B cell (primary cell): Measurements from ENCODE around the gene SYNJ2. TPM values are rescaled to one million over a fixed set of nuclear protein-coding genes. Genes with fewer than 3 reads are reported as not detected.

Experiments used
- ATAC-seq: fragments of 200-7000 bp; cut with Tn5 transposase; one replicate; pipeline ENCODE4 v1.10.0; 2021; ENCODE audit warnings: low read depth, mild to moderate bottlenecking, moderate number of reproducible peaks, moderate library complexity
- CTCF ChIA-PET: fragments of 350-600 bp; sonication (Branson Sonifier 250); formaldehyde crosslinking; loops from one replicate; lab custom pipeline; 2021; ENCODE audit warnings: antibody characterized with exemption, inconsistent platforms; lab: Charles Lee
- POLR2A ChIA-PET: fragments of 350-600 bp; sonication (Branson Sonifier 250); formaldehyde crosslinking; loops from one replicate; lab custom pipeline; 2021; ENCODE audit warnings: antibody characterized with exemption; lab: Charles Lee
- DNase-seq: peaks from one replicate; pipeline ENCODE4 v3.0.0; 2013
- H2AFZ ChIP-seq: 2 replicates; pipeline ENCODE4 v1.6.1; 2012; ENCODE audit warnings: mild to moderate bottlenecking, low read depth, low read length; ENCODE audit not compliant: insufficient read depth, poor library complexity, severe bottlenecking
- H3K27ac ChIP-seq, 2 donors: 1 replicate in 1 of 2; 2 replicates in 1 of 2; pipeline ENCODE4 v1.5.1; 2012 to 2013; ENCODE audit warnings: low read length in 2 of 2, mild to moderate bottlenecking in 2 of 2, moderate library complexity in 1 of 2
- H3K27me3 ChIP-seq, 4 experiments: fragments of 200-600 bp in 1 of 4; sonication (generic) in 1 of 4; replicated peaks in 1 of 4; 1 replicate in 2 of 4; 2 replicates in 2 of 4; pipeline versions ENCODE4 v1.6.1 to v1.7.0; 2013 to 2016; ENCODE audit warnings: low read length in 3 of 4, mild to moderate bottlenecking in 2 of 4, mixed read lengths in 1 of 4, moderate library complexity in 1 of 4; ENCODE audit not compliant: insufficient read depth in 4 of 4, control insufficient read depth in 3 of 4; ENCODE audit errors: control extremely low read depth in 1 of 4
- H3K36me3 ChIP-seq, 2 experiments: replicated peaks in 1 of 2; 1 replicate in 1 of 2; 2 replicates in 1 of 2; pipeline versions ENCODE4 v1.6.1 to v1.7.1; 2013; ENCODE audit warnings: low read length in 1 of 2; ENCODE audit not compliant: insufficient read depth in 2 of 2, control insufficient read depth in 1 of 2; ENCODE audit errors: control extremely low read depth in 1 of 2, extremely low read depth in 1 of 2
- H3K4me1 ChIP-seq, 2 donors: fragments of 200-600 bp in 1 of 2; sonication (generic) in 1 of 2; 1 replicate in 1 of 2; 2 replicates in 1 of 2; pipeline versions ENCODE4 v1.5.1 to v1.6.1; 2013 to 2017; ENCODE audit warnings: low read length in 2 of 2; ENCODE audit not compliant: control insufficient read depth in 2 of 2, insufficient read depth in 2 of 2
- H3K4me2 ChIP-seq: replicated peaks from 2 replicates; pipeline ENCODE3; 2012; ENCODE audit warnings: mild to moderate bottlenecking, low read depth, low read length; ENCODE audit not compliant: poor library complexity, severe bottlenecking
- H3K4me3 ChIP-seq, 5 experiments: fragments of 200-600 bp in 1 of 5; sonication (generic) in 1 of 5; 1 replicate in 3 of 5; 2 replicates in 2 of 5; pipeline versions ENCODE4 v1.5.1 to v1.7.0; 2011 to 2016; ENCODE audit warnings: low read length in 4 of 5, mild to moderate bottlenecking in 4 of 5, low read depth in 2 of 5, control low read depth in 1 of 5, moderate library complexity in 1 of 5; ENCODE audit not compliant: insufficient read depth in 1 of 5; ENCODE audit errors: control extremely low read depth in 1 of 5, extremely low read depth in 1 of 5
- H3K79me2 ChIP-seq: fragments of 200-600 bp; sonication (generic); one replicate; pipeline ENCODE4 v1.6.0; 2016; ENCODE audit warnings: low read length; ENCODE audit not compliant: control insufficient read depth, insufficient read depth
- H3K9ac ChIP-seq: fragments of 200-600 bp; sonication (generic); 2 replicates; pipeline ENCODE4 v1.6.1; 2017; ENCODE audit warnings: mild to moderate bottlenecking, low read length, moderate library complexity
- H3K9me3 ChIP-seq, 3 donors: one replicate each; pipeline versions ENCODE4 v1.6.1 to v1.7.1; 2013; ENCODE audit warnings: low read length in 2 of 3; ENCODE audit not compliant: control insufficient read depth in 2 of 3, insufficient read depth in 1 of 3; ENCODE audit errors: control extremely low read depth in 1 of 3
- H4K20me1 ChIP-seq: 2 replicates; pipeline ENCODE4 v1.6.0; 2012; ENCODE audit warnings: mild to moderate bottlenecking, low read length; ENCODE audit not compliant: insufficient read depth, control insufficient read depth, poor library complexity, severe bottlenecking
- H3K27ac Mint-ChIP-seq: one replicate; pipeline ENCODE4 v1.8.0; 2021; ENCODE audit warnings: mixed read lengths
- H3K27me3 Mint-ChIP-seq: one replicate; pipeline ENCODE4 v1.8.0; 2021; ENCODE audit warnings: mixed read lengths
- H3K4me1 Mint-ChIP-seq: one replicate; pipeline ENCODE4 v1.8.0; 2021; ENCODE audit warnings: mixed read lengths
- H3K4me3 Mint-ChIP-seq: one replicate; pipeline ENCODE4 v1.8.0; 2021; ENCODE audit warnings: mixed read lengths
- H3K9me3 Mint-ChIP-seq: one replicate; pipeline ENCODE4 v1.8.0; 2022; ENCODE audit warnings: mixed read lengths; ENCODE audit not compliant: insufficient read depth
- EZH2 ChIP-seq: IDR thresholded peaks from 2 replicates; pipeline ENCODE4 v1.6.1; 2012; ENCODE audit warnings: borderline replicate concordance, low read depth, mild to moderate bottlenecking, moderate library complexity, low read length; ENCODE audit not compliant: insufficient read depth, poor library complexity, severe bottlenecking
- WGBS: methylation state at CpG from one replicate; pipeline ENCODE4 v1.1.5; 2013; ENCODE audit warnings: missing lambda C conversion rate; ENCODE audit not compliant: insufficient coverage; 5-methylcytosine and 5-hydroxymethylcytosine counted together
- intact Hi-C: fragments of 100-400 bp; cut with micrococcal nuclease; formaldehyde crosslinking; loops from one replicate; pipeline ENCODE4 v1.10.0; 2022
- polyA plus RNA-seq: library from polyadenylated mRNA; depleted of rRNA; stranded (reverse); fragments of >200 nt; gene quantifications from 2 replicates; pipeline ENCODE4 v1.2.3, GENCODE V29; 2012
- total RNA-seq, 2 donors: library from RNA; stranded (reverse); fragments of 120-200 nt in 1 of 2; gene quantifications; 1 replicate in 1 of 2; 2 replicates in 1 of 2; pipeline versions ENCODE4 v1.2.3 to v1.2.4, GENCODE V29; 2013 to 2022
- TF ChIP-seq, protein P1 (sequence below): fragments of 200-600 bp; IDR thresholded peaks from one replicate; pipeline ENCODE4 v1.8.0; 2022; ENCODE audit warnings: antibody characterized with exemption, mild to moderate bottlenecking

SYNJ2 gene
- total and polyA plus RNA-seq, 2 donors (not counting 1 experiment from before 2014, with no cell fraction given), result 5.2 to 11.4 TPM

DNA sequence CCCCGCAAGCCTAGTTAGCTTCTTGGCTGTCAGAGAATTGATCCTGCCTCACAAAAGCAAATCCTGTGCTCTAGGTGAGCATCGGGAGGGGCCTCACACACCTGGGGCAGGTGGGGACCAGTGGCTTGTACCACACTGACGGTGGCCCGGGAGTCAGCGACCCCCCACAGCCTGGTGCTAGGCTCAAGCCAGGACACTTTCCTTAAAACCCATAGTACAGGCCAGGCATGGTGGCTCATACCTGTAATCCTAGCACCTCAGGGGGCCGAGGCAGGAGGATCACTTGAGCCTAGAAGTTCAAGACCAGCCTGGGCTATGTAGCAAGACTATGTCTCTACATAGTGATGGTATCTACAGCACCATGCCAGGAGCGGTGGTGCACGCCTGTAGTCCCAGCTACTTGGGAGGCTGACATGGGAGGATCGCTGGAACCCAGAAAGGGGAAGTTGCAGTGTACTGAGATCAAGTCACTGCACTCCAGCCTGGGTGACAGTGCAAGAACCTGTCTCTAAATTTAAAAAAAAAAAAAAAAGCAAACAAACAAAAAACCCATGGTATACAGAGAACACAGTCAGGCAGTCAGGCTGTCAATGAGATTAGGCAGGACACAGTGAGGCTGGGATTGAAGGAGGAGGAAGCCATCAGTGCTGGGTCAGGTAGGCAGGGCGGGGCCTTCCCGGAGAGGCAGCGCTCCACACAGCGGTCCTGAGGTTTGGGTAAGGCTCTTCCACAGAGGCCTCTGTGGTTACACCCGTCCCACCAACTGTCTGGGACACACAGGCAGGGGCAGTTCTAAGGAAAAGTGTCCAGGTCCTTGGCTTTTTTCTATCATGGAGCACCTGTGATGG is 41.3 kb downstream of the SYNJ2 start:
- POLR2A ChIA-PET, result interaction anchor here (0.7 kb wide), 1 partner anchor 29 kb away, joined by 3 read pairs; no protein-coding TSS in a partner anchor
- Histone ChIP-seq H3K27ac (no peak overlapping the region), H3K4me1 (peaks cover 13 to 16% of the 10 kb centered on the region in 2 donors), H2AFZ (no peak overlapping the region), H3K4me2 (no peak overlapping the region), H3K27me3 (no peaks in the 10 kb centered on the region), H3K9ac (no peak overlapping the region), H3K9me3 (peaks cover 0 to 4% (median 0%) of the 10 kb centered on the region in 3 donors), H3K79me2 (no peaks in the 10 kb centered on the region), H3K36me3 (peaks cover 0 to 22% of the 10 kb centered on the region in 2 experiments), H3K4me3 (no peak overlapping the region), H4K20me1 (no peaks in the 10 kb centered on the region)
- Mint-ChIP-seq H3K4me1 (peaks cover 22% of the 10 kb centered on the region), H3K27ac (no peak overlapping the region), H3K4me3 (no peak overlapping the region), H3K27me3 (no peaks in the 10 kb centered on the region), H3K9me3 (no peaks in the 10 kb centered on the region)
- intact Hi-C loops, result no loop called here
- DNase-seq (no peak), ATAC-seq (no peak)
- CTCF ChIA-PET, result interaction anchor here (0.6 to 1.3 kb wide), 2 partner anchors 39 to 702 kb away, joined by 3 to 4 read pairs; no protein-coding TSS in a partner anchor
- no peak for TF ChIP-seq EZH2
- 88% methylated on average over 14 of the region's 14 CpGs for WGBS

DNA sequence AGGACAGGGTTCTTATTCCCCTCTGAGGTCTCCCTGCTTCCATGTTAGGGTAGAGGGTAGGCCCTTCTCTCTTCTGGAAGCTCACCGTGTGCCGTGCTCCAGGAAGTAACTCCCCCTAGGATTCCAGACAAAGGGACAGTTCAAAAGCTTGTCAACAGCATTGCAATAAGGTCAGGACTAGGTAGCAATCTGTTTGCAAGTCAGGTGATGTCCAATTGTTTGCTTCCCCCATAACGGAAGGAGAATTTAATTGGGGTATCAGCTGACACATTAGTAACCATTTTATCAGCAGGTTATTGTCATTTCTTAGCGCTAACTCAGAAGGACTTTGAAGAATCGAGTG is 41.9 kb downstream of the SYNJ2 start:
- Mint-ChIP-seq H3K4me1 (peaks cover 23% of the 10 kb centered on the region), H3K4me3 (no peak overlapping the region), H3K9me3 (no peaks in the 10 kb centered on the region), H3K27ac (no peak overlapping the region), H3K27me3 (no peaks in the 10 kb centered on the region)
- peaks cover 0 to 4% (median 0%) of the 10 kb centered on the region in 3 donors for H3K9me3 ChIP-seq
- intact Hi-C loops, result no loop called here
- H3K4me1 ChIP-seq, result peaks cover 13 to 16% of the 10 kb centered on the region in 2 donors
- no peaks in the 10 kb centered on the region for H3K27me3 ChIP-seq
- H3K27ac ChIP-seq, result no peak overlapping the region
- POLR2A ChIA-PET, result no interaction called here
- no peaks in the 10 kb centered on the region for H3K79me2 ChIP-seq
- CTCF ChIA-PET, result no interaction called here
- ATAC-seq (no peak), DNase-seq (no peak)
- no peak overlapping the region for H3K9ac ChIP-seq
- no peaks in the 10 kb centered on the region for H4K20me1 ChIP-seq
- H3K4me3 ChIP-seq, result no peak overlapping the region
- no peak overlapping the region for H3K4me2 ChIP-seq
- H3K36me3 ChIP-seq, result peaks cover 0 to 19% of the 10 kb centered on the region in 2 experiments
- 100% methylated on average over 1 of the region's 5 CpGs for WGBS
- H2AFZ ChIP-seq, result no peak overlapping the region
- TF ChIP-seq, protein P1, sequence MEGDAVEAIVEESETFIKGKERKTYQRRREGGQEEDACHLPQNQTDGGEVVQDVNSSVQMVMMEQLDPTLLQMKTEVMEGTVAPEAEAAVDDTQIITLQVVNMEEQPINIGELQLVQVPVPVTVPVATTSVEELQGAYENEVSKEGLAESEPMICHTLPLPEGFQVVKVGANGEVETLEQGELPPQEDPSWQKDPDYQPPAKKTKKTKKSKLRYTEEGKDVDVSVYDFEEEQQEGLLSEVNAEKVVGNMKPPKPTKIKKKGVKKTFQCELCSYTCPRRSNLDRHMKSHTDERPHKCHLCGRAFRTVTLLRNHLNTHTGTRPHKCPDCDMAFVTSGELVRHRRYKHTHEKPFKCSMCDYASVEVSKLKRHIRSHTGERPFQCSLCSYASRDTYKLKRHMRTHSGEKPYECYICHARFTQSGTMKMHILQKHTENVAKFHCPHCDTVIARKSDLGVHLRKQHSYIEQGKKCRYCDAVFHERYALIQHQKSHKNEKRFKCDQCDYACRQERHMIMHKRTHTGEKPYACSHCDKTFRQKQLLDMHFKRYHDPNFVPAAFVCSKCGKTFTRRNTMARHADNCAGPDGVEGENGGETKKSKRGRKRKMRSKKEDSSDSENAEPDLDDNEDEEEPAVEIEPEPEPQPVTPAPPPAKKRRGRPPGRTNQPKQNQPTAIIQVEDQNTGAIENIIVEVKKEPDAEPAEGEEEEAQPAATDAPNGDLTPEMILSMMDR, result no peak
- TF ChIP-seq EZH2, result no peak
